HepG2 (cell line): ENCODE data around the gene FTL. TPM values are rescaled to one million over a fixed set of nuclear protein-coding genes. Genes with fewer than 3 reads are reported as not detected.
A peak's percentile ranks its signal among the peaks of the same experiment; 100 is the strongest.

Experiments used
- CBX5 ChIP-seq: sonication (generic); formaldehyde crosslinking; IDR thresholded peaks from 2 replicates; pipeline ENCODE4 v1.4.0; 2020; ENCODE audit warnings: missing genetic modification reagents, borderline replicate concordance
- GMEB1 ChIP-seq: sonication (generic); formaldehyde crosslinking; IDR thresholded peaks from 2 replicates; pipeline ENCODE4 v1.5.1; 2020; ENCODE audit warnings: missing genetic modification reagents, mild to moderate bottlenecking, borderline replicate concordance
- HNRNPK ChIP-seq: fragments of 200-400 bp; formaldehyde crosslinking; IDR thresholded peaks from 2 replicates; pipeline ENCODE4 v1.6.1; 2018; ENCODE audit warnings: low read length, low read depth, moderate library complexity, mild to moderate bottlenecking; ENCODE audit not compliant: poor library complexity, severe bottlenecking
- MAX ChIP-seq: IDR thresholded peaks from 2 replicates; pipeline ENCODE4 v1.6.1; 2012; ENCODE audit warnings: inconsistent platforms
- MED13 ChIP-seq: sonication (generic); formaldehyde crosslinking; IDR thresholded peaks from 2 replicates; pipeline ENCODE4 v1.5.0; 2020; ENCODE audit warnings: missing genetic modification reagents
- PHF8 ChIP-seq: sonication (generic); formaldehyde crosslinking; IDR thresholded peaks from 2 replicates; pipeline ENCODE4 v1.5.0; 2020; ENCODE audit warnings: missing genetic modification reagents
- POGZ ChIP-seq: sonication (generic); formaldehyde crosslinking; IDR thresholded peaks from 2 replicates; pipeline ENCODE4 v1.4.0; 2020; ENCODE audit warnings: mild to moderate bottlenecking, missing genetic modification reagents
- REPIN1 ChIP-seq: sonication (generic); formaldehyde crosslinking; IDR thresholded peaks from 2 replicates; pipeline ENCODE4 v1.8.0; 2022; ENCODE audit warnings: missing genetic modification reagents, low read depth, mild to moderate bottlenecking, borderline replicate concordance
- SAP130 ChIP-seq: IDR thresholded peaks from 2 replicates; pipeline ENCODE4 v1.6.1; 2016; ENCODE audit warnings: low read depth
- SMAD1 ChIP-seq: sonication (generic); formaldehyde crosslinking; IDR thresholded peaks from 2 replicates; pipeline ENCODE4 v1.4.0; 2020; ENCODE audit warnings: missing genetic modification reagents, low read depth, mild to moderate bottlenecking, borderline replicate concordance
- TOE1 ChIP-seq: sonication (generic); formaldehyde crosslinking; IDR thresholded peaks from 2 replicates; pipeline ENCODE4 v1.4.0; 2020; ENCODE audit warnings: mild to moderate bottlenecking, missing genetic modification reagents
- ZFP41 ChIP-seq: sonication (generic); formaldehyde crosslinking; IDR thresholded peaks from 2 replicates; pipeline ENCODE4 v1.4.0; 2020; ENCODE audit warnings: mild to moderate bottlenecking, missing genetic modification reagents, borderline replicate concordance
- ZNF160 ChIP-seq: sonication (generic); formaldehyde crosslinking; IDR thresholded peaks from 2 replicates; pipeline ENCODE4 v1.8.0; 2022; ENCODE audit warnings: mild to moderate bottlenecking, inconsistent platforms, missing genetic modification reagents
- ZNF232 ChIP-seq: sonication (generic); formaldehyde crosslinking; IDR thresholded peaks from 2 replicates; pipeline ENCODE4 v1.4.0; 2020; ENCODE audit warnings: missing genetic modification reagents, borderline replicate concordance
- ZNF660 ChIP-seq: sonication (generic); formaldehyde crosslinking; IDR thresholded peaks from 2 replicates; pipeline ENCODE4 v1.5.1; 2020; ENCODE audit warnings: mild to moderate bottlenecking, low read depth, missing genetic modification reagents, borderline replicate concordance
- ZNF775 ChIP-seq: sonication (generic); formaldehyde crosslinking; IDR thresholded peaks from 2 replicates; pipeline ENCODE4 v1.4.0; 2020; ENCODE audit warnings: missing genetic modification reagents, mild to moderate bottlenecking, moderate library complexity, borderline replicate concordance
- ZNF781 ChIP-seq: sonication (generic); formaldehyde crosslinking; IDR thresholded peaks from 2 replicates; pipeline ENCODE4 v1.5.1; 2020; ENCODE audit warnings: borderline replicate concordance, mild to moderate bottlenecking, missing genetic modification reagents; ENCODE audit errors: not compliant biosample characterization
- polyA plus RNA-seq, 8 experiments: library from polyadenylated mRNA; depleted of rRNA in 3 of 8; stranded (reverse) in 7 of 8; unstranded in 1 of 8; fragments of >200 nt; fragmentation: Illumina TruSeq in 4 of 8; extraction: Trizol in 4 of 8; gene quantifications; 2 replicates each; pipeline versions ENCODE4 v1.2.1 to v1.2.3, GENCODE V29; 2011 to 2016; ENCODE audit warnings: low read depth in 4 of 8, missing spikeins in 1 of 8, mixed read lengths in 1 of 8; ENCODE audit not compliant: insufficient read depth in 1 of 8
- total RNA-seq, 5 experiments: library from RNA; depleted of rRNA; stranded (reverse); fragments of >200 nt; fragmentation: Illumina TruSeq; extraction: Trizol; gene quantifications; 2 replicates each; pipeline ENCODE4 v1.2.3, GENCODE V29; 2016; ENCODE audit warnings: low read depth in 1 of 5
- TF ChIP-seq, protein P1 (sequence below): sonication (generic); formaldehyde crosslinking; IDR thresholded peaks from 2 replicates; pipeline ENCODE4 v1.5.1; 2020; ENCODE audit warnings: mild to moderate bottlenecking, missing genetic modification reagents, moderate library complexity
- TF ChIP-seq, protein P2 (sequence below): sonication (generic); formaldehyde crosslinking; IDR thresholded peaks from 2 replicates; pipeline ENCODE4 v1.9.0; 2021; ENCODE audit warnings: missing genetic modification reagents, mild to moderate bottlenecking, borderline replicate concordance

The FTL gene
- total and polyA plus RNA-seq, 2 of the 13 experiments (the other 11 are each of a cell fraction or from before 2014, with no cell fraction given): 2,721 to 8,800 TPM

- TF ChIP-seq, protein P1, sequence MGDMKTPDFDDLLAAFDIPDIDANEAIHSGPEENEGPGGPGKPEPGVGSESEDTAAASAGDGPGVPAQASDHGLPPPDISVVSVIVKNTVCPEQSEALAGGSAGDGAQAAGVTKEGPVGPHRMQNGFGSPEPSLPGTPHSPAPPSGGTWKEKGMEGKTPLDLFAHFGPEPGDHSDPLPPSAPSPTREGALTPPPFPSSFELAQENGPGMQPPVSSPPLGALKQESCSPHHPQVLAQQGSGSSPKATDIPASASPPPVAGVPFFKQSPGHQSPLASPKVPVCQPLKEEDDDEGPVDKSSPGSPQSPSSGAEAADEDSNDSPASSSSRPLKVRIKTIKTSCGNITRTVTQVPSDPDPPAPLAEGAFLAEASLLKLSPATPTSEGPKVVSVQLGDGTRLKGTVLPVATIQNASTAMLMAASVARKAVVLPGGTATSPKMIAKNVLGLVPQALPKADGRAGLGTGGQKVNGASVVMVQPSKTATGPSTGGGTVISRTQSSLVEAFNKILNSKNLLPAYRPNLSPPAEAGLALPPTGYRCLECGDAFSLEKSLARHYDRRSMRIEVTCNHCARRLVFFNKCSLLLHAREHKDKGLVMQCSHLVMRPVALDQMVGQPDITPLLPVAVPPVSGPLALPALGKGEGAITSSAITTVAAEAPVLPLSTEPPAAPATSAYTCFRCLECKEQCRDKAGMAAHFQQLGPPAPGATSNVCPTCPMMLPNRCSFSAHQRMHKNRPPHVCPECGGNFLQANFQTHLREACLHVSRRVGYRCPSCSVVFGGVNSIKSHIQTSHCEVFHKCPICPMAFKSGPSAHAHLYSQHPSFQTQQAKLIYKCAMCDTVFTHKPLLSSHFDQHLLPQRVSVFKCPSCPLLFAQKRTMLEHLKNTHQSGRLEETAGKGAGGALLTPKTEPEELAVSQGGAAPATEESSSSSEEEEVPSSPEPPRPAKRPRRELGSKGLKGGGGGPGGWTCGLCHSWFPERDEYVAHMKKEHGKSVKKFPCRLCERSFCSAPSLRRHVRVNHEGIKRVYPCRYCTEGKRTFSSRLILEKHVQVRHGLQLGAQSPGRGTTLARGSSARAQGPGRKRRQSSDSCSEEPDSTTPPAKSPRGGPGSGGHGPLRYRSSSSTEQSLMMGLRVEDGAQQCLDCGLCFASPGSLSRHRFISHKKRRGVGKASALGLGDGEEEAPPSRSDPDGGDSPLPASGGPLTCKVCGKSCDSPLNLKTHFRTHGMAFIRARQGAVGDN (CRISPR knock-in tag): peak; percentile 59
- TF ChIP-seq GMEB1 (CRISPR knock-in tag): no peak
- TF ChIP-seq SAP130 (CRISPR knock-in tag): peak; percentile 39; the same call in 1 of the 2 replicates
- TF ChIP-seq ZNF775 (CRISPR knock-in tag): no peak
- TF ChIP-seq, protein P2, sequence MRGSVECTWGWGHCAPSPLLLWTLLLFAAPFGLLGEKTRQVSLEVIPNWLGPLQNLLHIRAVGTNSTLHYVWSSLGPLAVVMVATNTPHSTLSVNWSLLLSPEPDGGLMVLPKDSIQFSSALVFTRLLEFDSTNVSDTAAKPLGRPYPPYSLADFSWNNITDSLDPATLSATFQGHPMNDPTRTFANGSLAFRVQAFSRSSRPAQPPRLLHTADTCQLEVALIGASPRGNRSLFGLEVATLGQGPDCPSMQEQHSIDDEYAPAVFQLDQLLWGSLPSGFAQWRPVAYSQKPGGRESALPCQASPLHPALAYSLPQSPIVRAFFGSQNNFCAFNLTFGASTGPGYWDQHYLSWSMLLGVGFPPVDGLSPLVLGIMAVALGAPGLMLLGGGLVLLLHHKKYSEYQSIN: no peak
- no peak for TF ChIP-seq TOE1 (CRISPR knock-in tag)
- TF ChIP-seq ZNF232 (CRISPR knock-in tag): no peak
- peak; percentile 24; the same call in 1 of the 2 replicates for TF ChIP-seq MAX
- TF ChIP-seq POGZ (CRISPR knock-in tag): no peak
- TF ChIP-seq REPIN1 (CRISPR knock-in tag): no peak
- TF ChIP-seq ZNF660: no peak
- TF ChIP-seq CBX5 (CRISPR knock-in tag): 0 out of 2 replicates have a peak, but pooled peaks have one; percentile 30
- TF ChIP-seq MED13 (CRISPR knock-in tag): no peak
- TF ChIP-seq ZNF781 (CRISPR knock-in tag): no peak
- no peak for TF ChIP-seq ZFP41 (CRISPR knock-in tag)
- TF ChIP-seq SMAD1 (CRISPR knock-in tag): 0 out of 2 replicates have a peak, but pooled peaks have one; percentile 32
- TF ChIP-seq HNRNPK: no peak
- TF ChIP-seq PHF8 (CRISPR knock-in tag): no peak
- no peak for TF ChIP-seq ZNF160
Observed at GRCh38 chr19:48997972-48998371, 32.9 kb downstream of the FTL start (continued).
